ENCODE measurements around the gene AFF3. TPM values are rescaled to one million over a fixed set of nuclear protein-coding genes. Genes with fewer than 3 reads are reported as not detected.

AFF3 gene
- total RNA-seq, 1 experiment from 2014 or later: 0.22 TPM

- Histone ChIP-seq H3K27ac (ENCODE audit: insufficient read length, low read depth, low read length) (no peak overlapping the region), H3T11ph (ENCODE audit: low read length) (no peak overlapping the region), H4K8ac (replicated peaks; ENCODE audit: insufficient read length, low read depth, low read length) (no peak overlapping the region), H3K23me2 (ENCODE audit: insufficient read length, low read depth, low read length, poor library complexity, severe bottlenecking) (no peaks in the 10 kb centered on the region), H3K56ac (ENCODE audit: insufficient read length, low read depth, low read length) (no peak overlapping the region), H2BK20ac (ENCODE audit: low read depth, low read length, poor library complexity, severe bottlenecking) (no peak overlapping the region), H2AFZ (ENCODE audit: low read length) (no peak overlapping the region), H3K9ac (ENCODE audit: extremely low read depth, insufficient read length, low read length) (no peak overlapping the region), H3K4ac (ENCODE audit: low read depth, low read length) (no peak overlapping the region), H2AK5ac (ENCODE audit: insufficient read length, low read length) (no peak overlapping the region), H2BK15ac (ENCODE audit: low read depth, low read length) (no peak overlapping the region), H3K23ac (ENCODE audit: insufficient read length, low read depth, low read length) (no peak overlapping the region), H3K18ac (ENCODE audit: insufficient read length, low read depth, low read length) (no peak overlapping the region), H3K9me3 (ENCODE audit: control insufficient read depth, low read depth, low read length) (no peaks in the 10 kb centered on the region), H3K4me2 (ENCODE audit: insufficient read depth, insufficient read length, low read length) (no peak overlapping the region), H4K20me1 (ENCODE audit: control insufficient read depth, insufficient read depth, insufficient read length) (no peaks in the 10 kb centered on the region), H2BK5ac (ENCODE audit: insufficient read length, low read length) (no peak overlapping the region), H3K79me1 (ENCODE audit: insufficient read depth, low read depth, low read length, poor library complexity, severe bottlenecking) (no peaks in the 10 kb centered on the region), H2BK120ac (ENCODE audit: low read depth, low read length, poor library complexity, severe bottlenecking) (no peak overlapping the region), H3K4me1 (ENCODE audit: insufficient read depth, low read length) (peaks cover 3% of the 10 kb centered on the region; the same call in 1 of the 2 replicates), H2BK12ac (ENCODE audit: insufficient read length, low read depth, low read length) (no peak overlapping the region), H4K5ac (ENCODE audit: insufficient read length, low read depth, low read length) (no peak overlapping the region), H3K79me2 (ENCODE audit: insufficient read depth, low read length) (no peaks in the 10 kb centered on the region), H3K14ac (ENCODE audit: insufficient read depth, low read length) (no peak overlapping the region), H4K91ac (ENCODE audit: insufficient read length, low read depth, low read length) (no peak overlapping the region), H3K27me3 (ENCODE audit: insufficient read depth, low read length) (no peaks in the 10 kb centered on the region)
- Mint-ChIP-seq H3K9me3 (no peaks in the 10 kb centered on the region), H3K27me3 (ENCODE audit: low read depth) (no peaks in the 10 kb centered on the region), H3K4me1 (peaks cover 37 to 45% of the 10 kb centered on the region in 2 experiments), H3K27ac (peak overlapping the region in 2 of 3 experiments; percentile 28 to 64; a peak in 3 of 7 replicates), H3K36me3 (ENCODE audit: insufficient read depth in 1 of 3, low read depth in 3 of 3) (no peaks in the 10 kb centered on the region), H3K4me3 (no peak overlapping the region)
- no peak for TF ChIP-seq CTCF (conservative IDR thresholded peaks at IDR 0.05)
- no peak for DNase-seq
- WGBS (ENCODE audit: extremely low coverage, insufficient read length, low lambda C conversion rate): no CpG with 5 or more reads among the region's 1 CpG
Observed at GRCh38 chr2:99707592-99707991, 434.8 kb downstream of the AFF3 start.
